Endothelial cell of umbilical vein (primary cell): ENCODE results near the gene VPS13A. TPM values are rescaled to one million over a fixed set of nuclear protein-coding genes. Genes with fewer than 3 reads are reported as not detected.

Source experiments
- BruUV-seq: library from RNA; stranded (reverse); fragments of 400-500 nt; replicated peaks from 2 replicates; lab custom pipeline; 2021; lab: Mats Ljungman, UMichigan
- CTCF ChIA-PET: fragments of 300-600, 350-600 bp; sonication (Branson Sonifier 250); formaldehyde crosslinking; loops from one replicate; lab custom pipeline; 2021; ENCODE audit warnings: antibody characterized with exemption, inconsistent platforms; lab: Charles Lee
- POLR2A ChIA-PET: fragments of 300-600, 350-600 bp; sonication (Branson Sonifier 250); formaldehyde crosslinking; loops from one replicate; lab custom pipeline; 2021; ENCODE audit warnings: antibody characterized with exemption, inconsistent platforms; lab: Charles Lee
- DNase-seq: peaks from one replicate; pipeline ENCODE4 v3.0.0-alpha.2; 2011; ENCODE audit warnings: low read depth, low spot score
- FAIRE-seq: peaks from 2 replicates; lab custom pipeline; 2011; peaks lifted over from hg19 to GRCh38; lab: Jason Lieb, UNC
- H2AFZ ChIP-seq: 2 replicates; pipeline ENCODE4 v1.6.0; 2012; ENCODE audit warnings: low read depth, low read length, control low read depth, inconsistent platforms
- H3K27ac ChIP-seq: 2 replicates; pipeline ENCODE4 v1.5.1; 2011; ENCODE audit warnings: low read depth, mild to moderate bottlenecking, control low read depth, low read length, moderate library complexity; ENCODE audit not compliant: insufficient read depth
- H3K27me3 ChIP-seq, 2 experiments: 2 replicates each; pipeline versions ENCODE4 v1.6.0 to v1.6.1; 2011; ENCODE audit warnings: low read length in 2 of 2, mixed read lengths in 1 of 2; ENCODE audit not compliant: control insufficient read depth in 2 of 2, insufficient read depth in 2 of 2
- H3K36me3 ChIP-seq, 2 experiments: 2 replicates in 1 of 2; 3 replicates in 1 of 2; pipeline ENCODE4 v1.5.1; 2011; ENCODE audit warnings: low read length in 2 of 2, mild to moderate bottlenecking in 1 of 2, moderate library complexity in 1 of 2; ENCODE audit not compliant: control insufficient read depth in 2 of 2, insufficient read depth in 2 of 2; ENCODE audit errors: extremely low read depth in 1 of 2
- H3K4me1 ChIP-seq: 3 replicates; pipeline ENCODE4 v1.5.1; 2011; ENCODE audit warnings: mild to moderate bottlenecking, low read length; ENCODE audit not compliant: control insufficient read depth, insufficient read depth; ENCODE audit errors: extremely low read depth
- H3K4me2 ChIP-seq: 2 replicates; pipeline ENCODE4 v1.6.1; 2011; ENCODE audit warnings: low read length, control low read depth, mixed read lengths; ENCODE audit not compliant: insufficient read depth
- H3K4me3 ChIP-seq, 3 experiments: fragments of 200-600 bp in 1 of 3; sonication (generic), shearing (Covaris generic) in 1 of 3; replicated peaks in 1 of 3; 2 replicates each; pipeline ENCODE4 v1.5.1; 2011 to 2016; ENCODE audit warnings: control low read depth in 3 of 3, low read length in 3 of 3, mild to moderate bottlenecking in 2 of 3, inconsistent platforms in 1 of 3, low read depth in 1 of 3, moderate library complexity in 1 of 3; ENCODE audit not compliant: insufficient read depth in 1 of 3
- H3K79me2 ChIP-seq: 2 replicates; pipeline ENCODE4 v1.6.0; 2012; ENCODE audit warnings: low read length, inconsistent platforms; ENCODE audit not compliant: control insufficient read depth, insufficient read depth
- H3K9ac ChIP-seq: replicated peaks from 2 replicates; pipeline ENCODE3; 2011; ENCODE audit warnings: low read length, control low read depth; ENCODE audit not compliant: insufficient read depth; ENCODE audit errors: extremely low read depth
- H3K9me1 ChIP-seq: replicated peaks from 3 replicates; pipeline ENCODE4 v1.6.0; 2011; ENCODE audit warnings: mild to moderate bottlenecking, low read length; ENCODE audit not compliant: control insufficient read depth, insufficient read depth; ENCODE audit errors: extremely low read depth
- H3K9me3 ChIP-seq: replicated peaks from 2 replicates; pipeline ENCODE4 v1.5.1; 2012; ENCODE audit warnings: low read length, inconsistent platforms; ENCODE audit not compliant: control insufficient read depth, insufficient read depth
- H4K20me1 ChIP-seq: replicated peaks from 2 replicates; pipeline ENCODE3; 2011; ENCODE audit warnings: mild to moderate bottlenecking, low read length; ENCODE audit not compliant: control insufficient read depth, insufficient read depth; ENCODE audit errors: extremely low read depth
- EZH2 ChIP-seq: IDR thresholded peaks from 2 replicates; pipeline ENCODE4 v1.6.1; 2012; ENCODE audit warnings: borderline replicate concordance, low read depth, mild to moderate bottlenecking, moderate library complexity, low read length, inconsistent platforms; ENCODE audit not compliant: severe bottlenecking
- FOS ChIP-seq: IDR thresholded peaks from 2 replicates; pipeline ENCODE4 v1.6.1; 2011; ENCODE audit warnings: mild to moderate bottlenecking, low read length, moderate library complexity, borderline replicate concordance; ENCODE audit not compliant: insufficient read depth
- GATA2 ChIP-seq: IDR thresholded peaks from 2 replicates; pipeline ENCODE4 v1.7.0; 2011; ENCODE audit warnings: low read depth, mild to moderate bottlenecking, moderate library complexity, mixed read lengths, low read length; ENCODE audit not compliant: insufficient read length, insufficient read depth
- JUN ChIP-seq: IDR thresholded peaks from 2 replicates; pipeline ENCODE4 v1.6.1; 2011; ENCODE audit warnings: borderline replicate concordance, low read depth; ENCODE audit not compliant: insufficient read length, insufficient read depth
- MYC ChIP-seq: IDR thresholded peaks from one replicate; pipeline ENCODE4 v1.6.1; 2011; ENCODE audit warnings: mild to moderate bottlenecking, low read depth, low read length
- POLR2A ChIP-seq: IDR thresholded peaks from 2 replicates; pipeline ENCODE4 v1.6.1; 2012; ENCODE audit warnings: low read depth, mild to moderate bottlenecking, control low read depth, low read length
- POLR2AphosphoS5 ChIP-seq: IDR thresholded peaks from 2 replicates; pipeline ENCODE4 v1.6.1; 2012; ENCODE audit warnings: low read depth, mild to moderate bottlenecking, control low read depth, low read length, moderate library complexity; ENCODE audit not compliant: insufficient read depth
- dilution Hi-C: fragments of 300-500 bp; cut with MboI; formaldehyde crosslinking; loops from one replicate; pipeline ENCODE4 v1.15.0; 2019; ENCODE audit warnings: low sequenced_read_pairs; ENCODE audit not compliant: extremely low pct_ligation_motif_present
- intact Hi-C: fragments of 100-400 bp; cut with micrococcal nuclease; formaldehyde crosslinking; loops from one replicate; pipeline ENCODE4 v1.10.0; 2022
- polyA plus RNA-seq, 4 experiments: library from polyadenylated mRNA; depleted of rRNA in 3 of 4; stranded (reverse) in 3 of 4; unstranded in 1 of 4; fragments of >200 nt; gene quantifications; 2 replicates each; pipeline versions ENCODE4 v1.2.1 to v1.2.3, GENCODE V29; 2011 to 2012; ENCODE audit warnings: missing spikeins in 1 of 4
- total RNA-seq: library from RNA; stranded (reverse); gene quantifications from 2 replicates; pipeline ENCODE4 v1.2.3, GENCODE V29; 2021
- TF ChIP-seq, protein P1 (sequence below): IDR thresholded peaks from 2 replicates; pipeline ENCODE4 v1.6.1; 2011; ENCODE audit not compliant: insufficient read depth, insufficient read length
- TF ChIP-seq, protein P2 (sequence below), 2 donors: IDR thresholded peaks; 1 replicate in 1 of 2; 2 replicates in 1 of 2; pipeline ENCODE4 v1.5.1; 2011; ENCODE audit warnings: low read length in 2 of 2, mild to moderate bottlenecking in 2 of 2, moderate library complexity in 2 of 2, control low read depth in 1 of 2, inconsistent platforms in 1 of 2, low read depth in 1 of 2; ENCODE audit not compliant: insufficient read depth in 1 of 2; ENCODE audit errors: extremely low read depth in 1 of 2

The VPS13A gene
- total and polyA plus RNA-seq, 2 donors (not counting 3 experiments of a cell fraction or from before 2014, with no cell fraction given): 4.7 to 33.3 TPM

DNA sequence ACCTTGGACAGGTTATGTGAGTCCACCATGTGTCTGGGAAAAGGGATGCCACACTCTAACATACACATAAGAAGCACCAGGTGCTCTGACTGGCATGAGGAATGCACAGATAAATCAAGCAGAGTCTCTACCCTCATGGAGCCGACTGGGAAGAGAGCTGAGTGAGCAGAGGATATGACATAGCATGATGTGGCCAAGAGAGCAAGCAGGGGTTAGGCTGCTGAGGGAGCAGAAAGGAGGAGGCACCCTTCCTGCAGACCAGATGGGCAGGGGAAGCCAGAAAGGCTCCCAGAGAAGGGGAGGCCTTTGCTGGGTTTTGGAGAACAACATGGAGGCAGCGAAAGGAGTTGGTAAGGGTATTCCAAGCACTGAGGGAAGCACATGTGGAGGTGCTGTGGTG lies 247.7 kb downstream of the VPS13A start:
- ChIA-PET CTCF (interaction anchor here (0.9 to 4.8 kb wide), 3 partner anchors 9 to 274 kb away, joined by 3 to 36 read pairs (median 3); no protein-coding TSS in a partner anchor), POLR2A (no interaction called here)
- intact Hi-C loops: loop anchor here (5.0 kb wide), 2 partner anchors 248 to 282 kb away; partner anchors contain the start of gene VPS13A
- DNase-seq (peak; percentile 43), FAIRE-seq (peak; percentile 59)
- Histone ChIP-seq H2AFZ (peak overlapping the region; percentile 61), H3K27ac (peak overlapping the region; percentile 30), H3K4me2 (peak overlapping the region; percentile 20), H3K4me3 (no peak overlapping the region), H4K20me1 (no peaks in the 10 kb centered on the region), H3K9me1 (no peaks in the 10 kb centered on the region), H3K79me2 (no peaks in the 10 kb centered on the region), H3K9me3 (no peaks in the 10 kb centered on the region), H3K36me3 (peaks cover 0 to 2% of the 10 kb centered on the region in 2 experiments), H3K9ac (no peak overlapping the region), H3K4me1 (peaks cover 39% of the 10 kb centered on the region), H3K27me3 (no peaks in the 10 kb centered on the region)
- no TSS peak for BruUV-seq
- TF ChIP-seq POLR2AphosphoS5: peak; percentile 55
- TF ChIP-seq GATA2: no peak
- TF ChIP-seq FOS: peak; percentile 77
- dilution Hi-C loops: no loop called here

DNA sequence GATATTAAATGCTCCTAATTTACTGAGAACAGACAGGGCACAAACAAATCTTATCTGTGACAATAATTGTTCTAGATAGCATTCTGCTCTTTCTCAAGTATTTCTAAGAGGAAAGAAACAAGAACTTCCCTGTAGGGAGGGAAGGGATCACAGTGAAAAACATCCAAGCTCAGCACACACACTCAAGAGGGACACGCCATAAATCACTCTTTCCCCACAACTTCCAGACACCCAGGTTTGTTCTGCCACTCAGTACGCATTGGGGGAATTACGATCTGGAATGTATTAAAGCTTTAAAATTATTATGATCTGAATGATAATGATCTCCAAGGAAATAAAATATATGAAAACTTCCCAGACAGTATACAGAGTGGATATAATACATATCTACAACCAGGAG lies 249.4 kb downstream of the VPS13A start:
- no peak for TF ChIP-seq FOS
- TF ChIP-seq GATA2: no peak
- TF ChIP-seq EZH2: no peak
- TF ChIP-seq POLR2A: no peak
- TF ChIP-seq, protein P1, sequence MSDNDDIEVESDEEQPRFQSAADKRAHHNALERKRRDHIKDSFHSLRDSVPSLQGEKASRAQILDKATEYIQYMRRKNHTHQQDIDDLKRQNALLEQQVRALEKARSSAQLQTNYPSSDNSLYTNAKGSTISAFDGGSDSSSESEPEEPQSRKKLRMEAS: no peak
- TF ChIP-seq JUN: no peak
- no peak for TF ChIP-seq POLR2AphosphoS5
- TF ChIP-seq, protein P2, sequence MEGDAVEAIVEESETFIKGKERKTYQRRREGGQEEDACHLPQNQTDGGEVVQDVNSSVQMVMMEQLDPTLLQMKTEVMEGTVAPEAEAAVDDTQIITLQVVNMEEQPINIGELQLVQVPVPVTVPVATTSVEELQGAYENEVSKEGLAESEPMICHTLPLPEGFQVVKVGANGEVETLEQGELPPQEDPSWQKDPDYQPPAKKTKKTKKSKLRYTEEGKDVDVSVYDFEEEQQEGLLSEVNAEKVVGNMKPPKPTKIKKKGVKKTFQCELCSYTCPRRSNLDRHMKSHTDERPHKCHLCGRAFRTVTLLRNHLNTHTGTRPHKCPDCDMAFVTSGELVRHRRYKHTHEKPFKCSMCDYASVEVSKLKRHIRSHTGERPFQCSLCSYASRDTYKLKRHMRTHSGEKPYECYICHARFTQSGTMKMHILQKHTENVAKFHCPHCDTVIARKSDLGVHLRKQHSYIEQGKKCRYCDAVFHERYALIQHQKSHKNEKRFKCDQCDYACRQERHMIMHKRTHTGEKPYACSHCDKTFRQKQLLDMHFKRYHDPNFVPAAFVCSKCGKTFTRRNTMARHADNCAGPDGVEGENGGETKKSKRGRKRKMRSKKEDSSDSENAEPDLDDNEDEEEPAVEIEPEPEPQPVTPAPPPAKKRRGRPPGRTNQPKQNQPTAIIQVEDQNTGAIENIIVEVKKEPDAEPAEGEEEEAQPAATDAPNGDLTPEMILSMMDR (IDR thresholded peaks at IDR 0.05; ENCODE audit: extremely low read depth in 1 of 2, insufficient read depth in 1 of 2, low read depth in 1 of 2, low read length in 2 of 2): no peak
- TF ChIP-seq MYC: no peak
- Histone ChIP-seq H3K36me3 (peaks cover 0 to 2% of the 10 kb centered on the region in 2 experiments), H3K27me3 (no peaks in the 10 kb centered on the region), H4K20me1 (no peaks in the 10 kb centered on the region), H3K9me1 (no peaks in the 10 kb centered on the region), H3K4me3 (no peak overlapping the region), H3K79me2 (no peaks in the 10 kb centered on the region), H3K9me3 (no peaks in the 10 kb centered on the region), H3K9ac (no peak overlapping the region), H2AFZ (no peak overlapping the region), H3K4me1 (peaks cover 38% of the 10 kb centered on the region), H3K27ac (no peak overlapping the region), H3K4me2 (no peak overlapping the region)
- dilution Hi-C loops: no loop called here
- DNase-seq (no peak), FAIRE-seq (no peak)
- BruUV-seq: no TSS peak
- ChIA-PET POLR2A (no interaction called here), CTCF (no interaction called here)
- intact Hi-C loops: no loop called here
